ENCODE measurements around the gene ADK. TPM values are rescaled to one million over a fixed set of nuclear protein-coding genes. Genes with fewer than 3 reads are reported as not detected.

The ADK gene
- total RNA-seq, 1 experiment from 2014 or later: 26.8 TPM

DNA sequence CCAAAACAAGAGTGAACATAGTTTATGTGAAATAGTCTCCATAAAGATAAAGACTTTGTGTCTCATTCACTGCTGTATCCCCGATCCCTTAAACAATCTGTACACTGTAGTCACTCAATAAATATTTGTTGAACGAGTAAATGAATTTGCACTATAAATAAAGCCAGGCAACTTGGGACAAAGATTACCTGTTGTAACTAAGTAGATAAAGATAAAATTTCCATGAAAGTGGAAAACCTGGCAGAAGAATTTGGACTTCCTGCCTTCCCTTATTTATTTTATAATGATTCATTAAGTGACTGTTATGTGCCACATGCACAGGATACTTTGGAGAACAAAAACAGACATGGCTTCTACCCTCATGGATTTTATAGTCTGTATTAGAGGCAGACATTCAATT lies 397.7 kb downstream of the ADK start:
- no peak overlapping the region for H3K27ac ChIP-seq (ENCODE audit: insufficient read length, low read depth, low read length)
- no peaks in the 10 kb centered on the region for H3K27me3 ChIP-seq (ENCODE audit: insufficient read depth, low read length)
- no peak overlapping the region for H4K5ac ChIP-seq (ENCODE audit: insufficient read length, low read depth, low read length)
- TF ChIP-seq CTCF (conservative IDR thresholded peaks at IDR 0.05): no peak
- no peaks in the 10 kb centered on the region for H3K9me3 ChIP-seq (ENCODE audit: control insufficient read depth, low read depth, low read length)
- H3K4me2 ChIP-seq (ENCODE audit: insufficient read depth, insufficient read length, low read length): no peak overlapping the region
- no peak for DNase-seq
- H3K4ac ChIP-seq (ENCODE audit: low read depth, low read length): no peak overlapping the region
- Mint-ChIP-seq H3K4me3 (no peak overlapping the region), H3K36me3 (ENCODE audit: insufficient read depth in 1 of 3, low read depth in 3 of 3) (peaks cover 0 to 4% (median 3%) of the 10 kb centered on the region in 3 experiments; a peak in 2 of 7 replicates), H3K4me1 (peaks cover 13 to 20% of the 10 kb centered on the region in 2 experiments), H3K9me3 (no peaks in the 10 kb centered on the region), H3K27me3 (ENCODE audit: low read depth) (no peaks in the 10 kb centered on the region), H3K27ac (no peak overlapping the region)
- no peak overlapping the region for H4K91ac ChIP-seq (ENCODE audit: insufficient read length, low read depth, low read length)
- WGBS (ENCODE audit: extremely low coverage, insufficient read length, low lambda C conversion rate): no CpG with 5 or more reads among the region's 2 CpGs
- no peaks in the 10 kb centered on the region for H4K20me1 ChIP-seq (ENCODE audit: control insufficient read depth, insufficient read depth, insufficient read length)
- no peak overlapping the region for H2AFZ ChIP-seq (ENCODE audit: low read length)
- no peak overlapping the region for H3K56ac ChIP-seq (ENCODE audit: insufficient read length, low read depth, low read length)
- no peak overlapping the region for H3K9ac ChIP-seq (ENCODE audit: extremely low read depth, insufficient read length, low read length)
- H2BK12ac ChIP-seq (ENCODE audit: insufficient read length, low read depth, low read length): no peak overlapping the region
- H4K8ac ChIP-seq (replicated peaks; ENCODE audit: insufficient read length, low read depth, low read length): no peak overlapping the region
- no peak overlapping the region for H2BK20ac ChIP-seq (ENCODE audit: low read depth, low read length, poor library complexity, severe bottlenecking)
- H3T11ph ChIP-seq (ENCODE audit: low read length): no peak overlapping the region
- H2BK120ac ChIP-seq (ENCODE audit: low read depth, low read length, poor library complexity, severe bottlenecking): no peak overlapping the region
- no peak overlapping the region for H3K23ac ChIP-seq (ENCODE audit: insufficient read length, low read depth, low read length)
- H3K4me1 ChIP-seq (ENCODE audit: insufficient read depth, low read length): no peaks in the 10 kb centered on the region; the same call in 1 of the 2 replicates
- no peaks in the 10 kb centered on the region for H3K79me2 ChIP-seq (ENCODE audit: insufficient read depth, low read length)
- no peak overlapping the region for H2AK5ac ChIP-seq (ENCODE audit: insufficient read length, low read length)
- no peak overlapping the region for H2BK15ac ChIP-seq (ENCODE audit: low read depth, low read length)
- H3K18ac ChIP-seq (ENCODE audit: insufficient read length, low read depth, low read length): no peak overlapping the region
- no peaks in the 10 kb centered on the region for H3K79me1 ChIP-seq (ENCODE audit: insufficient read depth, low read depth, low read length, poor library complexity, severe bottlenecking)
- no peak overlapping the region for H3K14ac ChIP-seq (ENCODE audit: insufficient read depth, low read length)
- H2BK5ac ChIP-seq (ENCODE audit: insufficient read length, low read length): no peak overlapping the region
- no peaks in the 10 kb centered on the region for H3K23me2 ChIP-seq (ENCODE audit: insufficient read length, low read depth, low read length, poor library complexity, severe bottlenecking)
